ENCODE data around the gene KRT27.

Gene KRT27

DNA sequence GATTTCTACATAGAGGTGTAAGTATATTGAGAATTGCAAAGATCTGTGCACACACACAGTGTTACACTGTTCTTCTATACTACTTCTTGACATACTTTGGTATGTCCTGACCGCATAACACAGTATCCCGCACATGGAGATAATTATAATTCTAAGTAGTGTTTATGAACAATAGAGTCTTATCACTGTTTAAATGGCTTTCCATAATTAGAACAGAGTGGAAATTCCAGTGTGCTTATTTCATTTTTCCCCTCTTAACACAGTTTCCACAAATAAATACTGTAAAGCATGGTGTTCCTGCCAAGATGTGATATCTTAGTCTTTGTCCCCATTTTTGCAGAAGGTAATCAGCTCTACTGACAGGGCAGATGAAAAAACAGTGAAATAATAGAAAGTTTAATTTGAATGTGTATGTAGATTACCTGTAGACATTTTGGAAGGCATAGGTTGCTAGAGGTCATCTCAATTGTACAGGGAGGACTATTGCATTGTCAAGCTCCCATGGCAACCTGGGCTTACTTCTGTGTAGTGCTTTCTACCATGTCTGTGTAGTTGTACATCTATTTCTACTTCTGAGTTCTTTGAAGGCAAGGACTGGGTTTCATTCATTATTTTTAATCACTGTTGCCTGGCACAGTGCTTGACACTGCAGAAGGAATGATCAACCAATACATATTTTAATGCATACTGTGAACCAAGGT, 27.5 kb upstream of the KRT27 start:
- no peak for DNase-seq (ENCODE audit: low read depth in 2 of 2)

DNA sequence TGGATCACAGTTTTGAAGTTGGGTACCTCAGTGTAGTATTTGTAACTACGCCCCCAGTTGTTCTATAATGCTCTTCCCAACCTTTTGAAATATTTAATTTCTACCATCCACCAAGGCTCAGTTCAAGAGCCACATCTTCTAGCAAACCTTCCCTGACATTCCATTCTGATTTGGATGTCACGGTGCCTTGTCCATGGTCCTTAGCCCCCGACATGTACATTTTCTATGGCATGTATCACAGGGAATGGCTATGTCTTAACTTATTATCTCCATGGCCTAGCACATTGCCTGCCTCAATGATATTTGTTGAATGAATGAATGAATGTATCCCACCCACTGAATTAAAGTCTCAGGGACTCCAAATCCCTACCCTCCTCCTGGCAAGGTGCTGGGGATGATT, 23.8 kb upstream of the KRT27 start:
- no peak for DNase-seq (ENCODE audit: low read depth in 2 of 2)

DNA sequence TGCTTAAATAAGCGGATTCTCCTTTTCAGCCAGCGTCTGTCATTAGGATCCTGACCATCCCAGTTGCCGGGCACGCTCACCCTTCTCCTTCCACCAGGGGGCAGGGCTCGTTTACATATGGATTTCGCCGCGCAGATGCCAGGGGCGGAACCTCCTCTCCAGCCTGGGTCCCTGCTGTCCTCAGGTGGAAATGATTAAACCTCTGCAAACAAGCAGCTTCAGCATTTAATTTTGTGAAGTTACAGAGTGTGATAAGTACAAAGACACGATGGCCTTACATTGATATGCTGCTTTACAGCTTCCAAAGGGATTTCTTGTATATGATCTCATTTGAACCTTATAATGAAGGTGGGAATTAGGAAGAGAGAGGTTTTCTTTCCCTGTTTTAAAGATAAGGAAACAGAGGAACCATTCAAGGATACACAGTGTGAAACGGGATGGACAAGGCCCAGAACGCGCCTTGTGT, 21.3 kb upstream of the KRT27 start:
- DNase-seq (ENCODE audit: low read depth in 2 of 2): peak; percentile 54 to 56

DNA sequence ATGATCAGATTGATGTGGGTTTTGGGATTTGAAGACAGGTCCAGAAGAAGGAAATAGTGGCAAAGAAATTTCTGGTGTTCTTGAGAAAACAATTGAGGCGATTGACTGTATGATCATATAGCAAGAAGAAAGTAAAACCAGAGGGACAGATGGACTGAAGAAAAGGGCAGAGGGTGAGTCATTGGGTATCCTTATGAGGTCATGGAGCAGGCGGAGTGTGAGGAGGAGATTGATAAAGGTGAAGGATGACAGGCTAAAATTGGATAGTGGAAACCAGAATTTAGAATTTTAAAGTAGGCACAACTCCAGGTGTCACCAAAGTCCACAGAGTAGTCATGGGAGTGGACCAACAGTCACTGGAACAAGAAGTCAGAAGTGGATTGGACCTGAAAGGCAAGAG, 18.8 kb upstream of the KRT27 start:
- no peak for DNase-seq (ENCODE audit: low read depth in 2 of 2)

DNA sequence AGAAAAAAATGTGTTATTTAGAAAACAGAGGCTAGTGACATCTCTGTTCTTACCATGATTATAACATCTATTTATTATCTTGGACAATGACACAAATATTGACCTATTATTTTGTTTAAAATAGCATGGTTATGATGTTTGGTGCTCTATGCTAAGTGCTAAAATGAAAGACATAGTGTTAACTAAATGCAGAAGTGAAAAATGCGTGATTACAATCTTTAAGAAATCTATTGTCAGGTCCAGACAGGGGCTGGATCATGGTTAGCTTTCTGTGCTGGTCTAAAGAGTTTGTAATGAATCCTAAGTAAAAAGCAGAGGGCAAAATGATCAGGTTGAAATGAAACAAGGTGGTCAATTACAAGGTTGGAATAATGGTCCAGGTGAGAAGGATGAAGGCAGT, 18.0 kb upstream of the KRT27 start:
- no peak for DNase-seq (ENCODE audit: low read depth in 2 of 2)

DNA sequence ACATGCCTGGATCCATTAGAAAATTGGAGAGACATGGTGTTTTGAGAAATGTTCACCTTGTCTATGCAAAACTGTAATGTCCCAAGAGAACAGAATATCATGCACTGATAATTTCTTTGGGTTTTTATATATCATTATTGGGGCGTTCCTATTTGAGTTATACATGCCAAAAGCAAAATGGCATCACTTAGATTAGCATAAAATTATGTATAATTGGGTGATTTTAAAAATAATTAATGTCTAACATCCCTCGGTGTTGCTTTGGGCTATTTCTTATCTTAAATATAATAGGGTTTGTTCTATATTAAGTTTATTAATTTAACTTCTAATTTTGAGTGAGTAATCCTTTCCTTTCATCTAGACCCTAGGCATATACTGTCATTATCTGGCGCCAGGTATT, 17.5 kb upstream of the KRT27 start, which contains the start of gene KRT28:
TSS of gene KRT28 (minus strand) at position 101 of the 400 bp plus-strand sequence. CDS start at position 35, 66 bp downstream.
- no peak for DNase-seq (ENCODE audit: low read depth in 2 of 2)

DNA sequence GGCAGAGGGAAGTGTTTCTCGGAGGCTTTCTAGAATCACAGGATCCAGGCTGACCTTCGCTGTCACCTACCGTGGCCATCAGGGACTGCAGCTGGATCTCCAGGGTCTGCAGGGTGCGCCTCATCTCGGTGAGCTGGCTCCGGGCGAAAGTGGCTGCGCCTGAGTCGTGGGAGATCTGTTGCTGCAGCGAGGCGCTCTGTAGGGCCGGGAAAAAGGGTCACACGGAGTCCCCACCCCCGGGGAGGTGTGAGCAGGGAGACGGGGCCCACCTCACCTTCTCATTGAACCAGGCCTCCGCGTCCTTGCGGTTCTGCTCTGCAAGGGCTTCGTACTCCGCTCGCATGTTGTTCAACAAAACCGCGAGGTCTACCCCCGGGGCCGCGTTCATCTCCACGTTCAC, 14.5 kb upstream of the KRT27 start:
- no peak for DNase-seq (ENCODE audit: low read depth in 2 of 2)

DNA sequence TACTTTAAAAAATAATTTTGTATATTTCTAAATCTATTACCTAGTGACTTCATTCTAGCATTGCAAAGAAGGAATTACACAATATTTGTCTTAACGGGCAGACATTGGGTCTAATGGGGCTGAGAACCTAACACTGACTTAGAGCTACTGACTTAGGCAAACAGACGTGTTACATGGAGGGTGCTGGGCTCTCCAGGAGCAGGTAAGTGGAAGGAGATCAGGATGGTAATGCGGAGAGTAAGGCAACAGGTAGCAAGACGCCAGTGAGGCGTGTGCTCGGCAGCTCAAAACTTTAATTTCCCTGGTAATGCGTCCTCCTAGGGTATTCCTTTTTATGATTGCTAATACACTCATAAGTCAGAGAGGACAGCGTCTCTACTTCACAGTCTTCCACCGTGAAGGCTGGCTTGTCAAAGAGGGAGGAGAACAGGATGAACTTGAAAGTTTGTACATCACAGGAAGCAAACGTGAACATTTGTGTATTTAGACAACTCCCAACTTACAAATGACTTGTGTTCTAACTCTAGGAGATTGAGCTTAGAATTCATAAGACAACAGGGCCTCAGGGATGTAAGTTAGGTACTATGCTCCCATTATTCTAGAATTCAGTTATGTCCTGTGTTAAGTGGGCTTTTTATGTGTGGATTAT, 12.8 kb upstream of the KRT27 start:
- no peak for DNase-seq (ENCODE audit: low read depth in 2 of 2)

DNA sequence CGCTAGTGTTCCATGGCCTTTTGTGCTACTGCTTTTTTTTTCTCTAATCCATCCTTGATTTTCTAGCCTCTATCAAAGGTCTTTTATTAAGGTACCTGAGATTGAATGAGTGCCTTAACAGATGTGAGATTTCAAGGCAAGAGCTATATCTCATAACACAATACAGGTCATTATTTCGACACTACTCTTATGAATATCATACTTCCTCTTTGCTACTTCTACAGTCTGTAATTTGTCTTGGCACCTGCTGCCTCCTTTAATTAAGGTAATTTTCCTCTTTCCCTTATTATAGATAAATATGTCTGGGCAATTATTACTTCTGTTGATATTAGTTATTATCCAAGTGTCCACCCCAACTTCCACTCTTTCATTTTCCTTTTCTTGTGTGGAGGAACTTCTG, 12.1 kb upstream of the KRT27 start:
- no peak for DNase-seq (ENCODE audit: low read depth in 2 of 2)

DNA sequence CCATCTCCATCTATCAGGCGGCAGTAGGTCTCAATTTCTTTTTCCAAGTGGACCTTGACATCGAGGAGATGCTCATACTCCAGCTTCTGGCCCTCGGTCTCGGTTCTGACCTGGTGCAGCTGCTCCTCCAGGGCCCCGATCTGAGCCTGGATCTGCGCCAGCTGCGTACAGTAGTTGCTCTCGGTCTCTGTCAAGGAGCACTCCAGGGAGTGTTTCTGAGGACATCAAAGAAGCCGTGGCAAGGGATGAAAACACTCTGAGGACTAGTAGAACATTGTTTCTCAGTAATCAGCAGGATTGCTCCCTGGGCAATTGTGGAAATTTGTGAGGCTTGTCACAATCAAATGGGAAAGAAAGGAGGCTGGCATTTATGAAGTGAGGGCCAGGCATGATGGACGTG, 11.5 kb upstream of the KRT27 start:
- DNase-seq (ENCODE audit: low read depth in 2 of 2): no peak

DNA sequence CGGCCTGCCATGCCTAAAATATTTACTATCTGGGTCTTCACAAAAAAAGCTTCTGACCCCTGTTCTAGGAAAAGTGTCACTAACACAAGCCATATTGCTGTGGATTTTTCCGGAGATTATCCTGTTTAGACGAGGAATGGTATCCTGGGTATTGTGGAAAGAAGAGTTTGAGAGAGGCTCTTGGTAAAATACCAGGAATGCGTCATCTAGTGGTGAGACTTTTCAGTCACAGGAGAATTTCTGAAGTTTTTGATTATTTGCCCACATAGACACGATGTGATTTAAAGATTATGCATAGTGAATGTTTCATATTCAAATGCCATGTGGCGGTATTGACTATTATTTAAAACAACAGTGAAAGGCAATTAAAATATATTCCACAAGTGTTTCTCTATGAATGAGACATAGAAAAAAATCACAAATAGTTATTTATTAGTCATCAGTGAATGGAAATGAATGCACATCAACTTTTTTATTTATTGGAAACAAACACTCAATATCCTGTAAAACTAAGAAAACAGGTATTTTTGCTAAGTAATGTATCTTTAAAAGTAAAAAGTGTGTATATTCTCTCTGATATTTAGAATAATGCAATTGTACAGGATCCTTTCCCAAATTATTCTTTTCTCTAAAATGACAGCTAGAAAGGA, 9.6 kb upstream of the KRT27 start:
- no peak for DNase-seq (ENCODE audit: low read depth in 2 of 2)

DNA sequence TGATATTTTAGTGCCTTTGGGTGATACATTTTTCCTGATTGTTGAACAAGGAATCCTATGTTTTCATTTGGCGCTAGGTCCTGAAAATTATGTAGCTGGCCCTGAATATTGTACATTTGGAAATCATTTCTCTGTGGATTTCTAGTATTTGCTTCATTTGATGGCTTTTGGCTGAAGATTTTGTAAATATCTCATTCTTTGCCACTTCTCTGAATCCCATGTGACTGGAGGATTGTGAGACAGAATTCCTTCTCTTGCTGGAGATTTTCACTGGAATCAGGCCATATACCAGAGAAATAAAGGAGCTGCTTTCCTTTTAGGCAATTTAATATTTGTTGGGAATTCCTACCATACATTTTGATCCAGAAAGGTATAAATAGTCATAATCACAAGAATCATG, 8.8 kb upstream of the KRT27 start:
- no peak for DNase-seq (ENCODE audit: low read depth in 2 of 2)

DNA sequence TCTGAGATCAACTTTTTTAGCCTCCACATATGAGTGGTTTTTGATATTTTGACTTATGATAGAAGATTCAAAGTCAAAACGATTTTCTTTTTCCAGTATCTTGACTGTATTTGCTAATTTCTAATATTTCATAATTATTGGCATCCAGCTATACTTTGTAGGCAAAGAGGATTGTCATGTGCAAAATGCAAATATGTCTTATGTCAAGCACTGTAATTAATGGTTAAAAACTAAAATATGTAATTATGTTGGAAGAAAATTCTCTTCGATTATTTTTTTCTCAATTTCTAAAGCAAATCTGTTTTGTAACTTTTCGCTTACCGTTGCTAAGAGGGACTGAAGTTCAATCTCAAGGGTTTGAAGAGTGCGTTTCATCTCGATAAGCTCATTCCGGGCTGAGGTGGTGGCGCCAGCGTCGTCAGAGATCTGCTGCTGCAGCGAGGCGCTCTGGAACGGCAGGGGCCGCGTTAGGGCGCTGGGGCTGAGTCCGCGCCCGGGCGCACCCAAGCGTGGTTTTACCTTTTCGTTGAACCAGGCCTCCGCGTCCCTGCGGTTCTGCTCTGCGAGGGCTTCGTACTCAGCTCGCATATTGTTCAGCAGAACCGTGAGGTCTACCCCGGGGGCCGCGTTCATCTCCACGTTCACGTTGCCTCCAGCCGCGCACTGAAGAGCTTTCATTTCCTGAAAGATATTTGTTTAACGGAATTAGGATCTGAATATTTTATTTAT, 3.0 kb downstream of the KRT27 start:
- no peak for DNase-seq (ENCODE audit: low read depth in 2 of 2)

DNA sequence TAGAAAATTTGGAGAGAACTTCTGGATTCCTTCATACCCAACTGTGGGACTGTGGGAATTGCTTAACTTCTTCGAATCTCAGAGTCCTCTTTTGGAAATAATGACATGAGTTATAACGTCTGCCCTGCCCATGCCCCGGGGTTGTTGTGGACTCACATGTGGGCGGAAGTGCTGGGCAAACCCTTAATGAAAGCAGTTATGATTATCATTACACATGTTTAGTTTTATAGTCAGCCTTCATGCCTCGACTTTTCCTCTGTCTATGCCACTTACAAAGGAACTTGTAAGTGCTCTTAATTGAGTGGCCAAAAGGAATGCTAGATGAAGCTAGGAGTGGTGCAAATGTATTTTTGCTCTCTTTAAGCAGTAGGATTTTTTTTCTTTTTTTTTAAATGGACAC, 3.9 kb downstream of the KRT27 start:
- no peak for DNase-seq (ENCODE audit: low read depth in 2 of 2)

DNA sequence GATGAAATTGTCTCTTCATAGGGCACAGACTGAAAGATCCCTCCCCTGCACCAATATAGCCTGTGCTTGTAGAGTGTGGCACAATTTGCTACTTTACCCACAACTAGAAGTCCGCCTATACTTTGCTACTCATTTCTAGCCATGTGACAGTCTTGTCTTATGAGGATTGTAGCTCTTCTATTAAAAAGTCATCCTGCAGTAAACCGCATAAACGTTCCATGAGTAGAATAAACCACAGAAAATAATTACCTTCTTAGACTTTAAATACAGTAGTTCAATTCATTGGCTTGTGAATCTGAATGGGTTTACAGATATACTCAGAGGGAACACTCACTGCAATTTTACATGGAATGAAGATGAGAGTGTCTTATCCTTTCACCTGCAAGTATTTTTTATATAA, 4.4 kb downstream of the KRT27 start:
- DNase-seq (ENCODE audit: low read depth in 2 of 2): no peak

DNA sequence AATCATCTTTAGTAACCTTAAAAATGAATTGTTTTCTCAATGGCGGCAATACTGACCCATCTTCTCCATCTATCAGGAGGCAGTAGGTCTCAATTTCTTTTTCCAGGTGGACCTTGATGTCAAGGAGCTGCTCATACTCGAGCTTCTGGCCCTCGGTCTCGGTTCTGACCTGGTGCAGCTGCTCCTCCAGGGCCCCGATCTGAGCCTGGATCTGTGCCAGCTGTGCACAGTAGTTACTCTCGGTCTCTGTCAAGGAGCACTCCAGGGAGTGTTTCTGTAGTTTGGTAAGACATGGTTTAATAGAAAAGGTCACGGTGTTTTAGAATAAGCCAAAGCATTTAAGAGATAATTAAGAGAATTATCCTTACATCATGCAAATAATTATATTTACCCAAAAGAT, 4.9 kb downstream of the KRT27 start:
- DNase-seq (ENCODE audit: low read depth in 2 of 2): no peak

DNA sequence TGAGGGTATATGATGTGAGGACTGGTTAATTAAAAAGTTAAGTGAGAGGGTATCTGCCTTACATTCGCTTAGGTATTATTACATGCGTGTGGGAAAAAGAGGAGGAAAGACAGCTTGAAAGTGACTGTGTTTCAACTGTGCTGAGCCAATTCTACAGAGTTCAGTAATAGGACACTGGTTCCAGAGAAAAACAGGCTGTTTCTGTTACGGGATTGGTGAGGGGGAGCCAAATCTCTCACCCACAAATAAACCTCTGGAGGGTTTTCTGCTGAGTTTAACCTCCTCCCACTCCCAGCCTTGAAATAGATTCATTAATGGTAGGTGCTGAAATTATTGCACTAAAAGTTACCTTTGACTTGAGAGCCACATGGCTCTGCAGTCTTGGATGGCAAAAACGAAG, 6.4 kb downstream of the KRT27 start:
- DNase-seq (ENCODE audit: low read depth in 2 of 2): no peak

DNA sequence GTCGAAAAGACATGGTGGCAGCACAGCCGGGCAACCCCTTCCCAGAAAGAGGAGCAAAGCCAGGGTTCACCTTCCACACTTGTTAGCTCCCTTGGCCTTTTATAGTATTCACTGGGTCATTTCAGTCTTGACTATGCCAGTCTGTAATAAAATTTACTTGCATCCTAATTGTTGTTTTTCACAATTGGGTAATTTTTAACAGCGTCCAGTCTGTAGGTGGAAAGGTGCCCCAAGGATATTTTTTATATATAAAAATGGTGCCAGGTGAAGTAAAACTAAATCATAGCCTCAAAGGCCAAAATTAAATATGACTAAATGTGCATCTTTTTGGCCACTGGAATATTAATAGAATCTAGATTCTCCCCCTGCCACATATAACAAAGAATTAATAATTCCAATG, 10.2 kb downstream of the KRT27 start, which contains the start of gene KRT26:
TSS of gene KRT26 (minus strand) at position 101 of the 400 bp plus-strand sequence. CDS start at position 13, 88 bp downstream.
- no peak for DNase-seq (ENCODE audit: low read depth in 2 of 2)

DNA sequence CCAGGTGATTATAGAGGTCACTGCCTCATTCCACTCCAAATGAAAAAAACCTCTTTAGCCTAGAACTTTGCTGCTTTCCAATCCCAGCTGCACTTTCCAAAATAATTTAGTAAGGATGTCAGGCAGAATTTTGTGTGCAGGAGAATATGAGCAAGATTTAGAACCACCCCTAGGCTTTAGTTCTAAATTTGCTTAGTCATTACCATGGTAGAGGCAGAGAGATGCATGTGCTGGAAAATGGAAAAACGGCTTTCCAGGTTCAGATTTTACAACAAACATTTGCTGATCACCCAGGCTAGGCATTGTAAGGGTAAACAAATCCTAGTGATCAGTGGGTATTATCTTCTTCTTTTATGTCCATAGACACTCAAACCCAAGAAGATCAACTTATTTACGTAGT, 16.7 kb downstream of the KRT27 start:
- DNase-seq (ENCODE audit: low read depth in 2 of 2): no peak

DNA sequence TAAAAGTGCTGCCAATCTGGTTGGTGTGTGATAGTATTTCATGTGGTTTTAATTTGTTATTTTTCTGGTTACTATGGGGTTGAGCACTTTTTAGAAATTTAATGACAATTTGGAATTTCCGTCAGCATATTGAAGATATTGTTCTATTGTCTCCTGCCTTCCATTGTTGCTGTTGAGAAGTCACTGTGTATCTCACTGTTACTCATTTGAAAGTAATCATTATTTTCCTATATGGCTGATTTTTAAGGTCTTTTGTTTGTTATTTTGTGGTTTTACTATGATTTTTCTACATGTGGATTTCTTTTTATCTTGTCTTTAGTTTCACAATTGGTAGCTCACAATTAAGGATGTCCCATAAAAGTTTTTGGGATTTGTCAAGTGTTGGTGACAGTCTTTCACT, 18.6 kb downstream of the KRT27 start:
- DNase-seq (ENCODE audit: low read depth in 2 of 2): no peak

DNA sequence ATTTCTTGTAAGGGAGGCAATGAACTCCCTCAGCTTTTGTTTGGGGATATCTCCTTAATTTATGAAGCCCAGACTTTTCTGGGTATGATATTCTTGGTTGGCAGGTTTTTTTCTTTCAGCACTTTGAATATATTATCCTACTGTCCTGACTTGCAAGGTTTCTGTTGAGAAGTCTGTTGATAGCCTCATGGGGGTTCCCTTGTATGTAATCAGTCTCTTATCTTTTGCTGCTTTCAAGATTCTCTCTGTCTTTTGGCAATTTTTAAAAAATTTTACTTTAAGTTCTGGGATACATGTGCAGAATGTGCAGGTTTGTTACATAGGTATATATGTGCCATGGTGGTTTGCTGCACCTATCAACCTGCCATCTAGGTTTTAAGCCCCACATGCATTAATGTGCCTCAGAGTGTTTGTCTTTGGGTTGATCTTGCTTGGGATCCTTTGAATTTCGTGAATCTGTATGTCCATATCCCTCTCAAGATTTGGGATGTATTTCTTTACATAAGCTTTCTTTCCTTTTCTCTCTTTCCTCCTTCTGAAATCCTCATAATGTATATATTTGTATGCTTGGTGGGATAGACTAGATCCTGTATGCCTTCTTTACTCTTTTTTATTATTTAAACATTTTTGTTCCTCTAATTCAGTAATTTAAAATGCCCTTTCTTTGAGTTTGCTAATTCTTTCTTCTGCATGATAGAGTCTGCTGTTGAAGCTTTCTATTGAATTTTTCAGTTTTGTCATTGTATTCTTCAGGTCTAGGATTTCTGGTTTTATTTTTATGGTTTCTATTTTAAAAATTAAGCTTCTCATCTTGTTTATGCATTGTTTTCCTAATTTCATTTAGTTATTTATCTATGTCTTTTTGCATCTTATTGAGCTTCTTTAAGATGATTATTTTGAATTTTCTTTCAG, 22.0 kb downstream of the KRT27 start:
- no peak for DNase-seq (ENCODE audit: low read depth in 2 of 2)
